Posterior vena cava (tissue), 2 donors: ENCODE measurements around the gene TUBA4B. TPM values are rescaled to one million over a fixed set of nuclear protein-coding genes. Genes with fewer than 3 reads are reported as not detected.

Source experiments
- DNase-seq: peaks from one replicate; pipeline ENCODE4 v3.0.0-alpha.2; 2020; ENCODE audit warnings: low spot score
- intact Hi-C, 2 donors: fragments of 100-400 bp; cut with DNase I; formaldehyde crosslinking; loops; one replicate each; pipeline versions ENCODE4 v1.14.1 to v1.14.2; 2022 to 2023
- total RNA-seq, 2 donors: library from RNA; stranded (reverse); fragmentation: NEBNext Ultra II Directional; extraction: Animal tissue kit (Norgen Biotek cat#: 25700); gene quantifications; one replicate each; pipeline ENCODE4 v1.2.1, GENCODE V29; 2021
- donor health status: DM: yes; HTN: yes; CAD: no.
- donor health status: DM: yes; HTN: yes; CAD: no.

TUBA4B gene
- total RNA-seq, 2 donors from 2014 or later = not detected

DNA sequence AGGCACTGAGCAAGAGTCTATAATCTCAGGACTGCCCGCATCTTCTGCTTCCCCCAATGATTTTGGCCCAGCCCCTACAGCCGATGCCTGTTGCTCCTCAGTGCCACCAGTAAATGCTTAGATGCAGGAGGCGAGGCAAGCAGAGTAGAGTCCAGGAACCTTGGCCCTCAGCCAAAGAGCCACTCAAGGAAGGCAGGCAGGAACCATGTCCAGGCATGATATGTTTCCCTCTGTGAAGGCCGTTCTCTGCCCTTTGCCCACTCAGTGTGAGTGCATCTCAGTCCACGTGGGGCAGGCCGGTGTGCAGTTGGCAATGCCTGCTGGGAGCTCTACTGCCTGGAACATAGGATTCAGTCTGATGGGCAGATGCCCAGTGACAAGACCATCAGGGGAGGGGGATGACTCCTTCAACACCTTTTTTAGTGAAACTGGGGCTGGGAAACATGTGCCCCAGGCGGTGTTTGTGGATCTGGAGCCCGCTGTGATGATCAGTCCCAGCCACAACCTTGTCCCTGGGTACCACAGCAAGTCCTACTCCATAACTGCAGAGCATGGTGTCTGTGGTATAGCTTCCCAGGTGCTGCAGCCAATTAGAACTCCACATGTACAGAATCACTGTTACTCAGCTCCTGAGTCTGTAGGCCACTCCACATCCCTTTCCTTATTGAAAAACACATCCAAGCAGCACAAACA is 16.5 kb downstream of the TUBA4B start:
- intact Hi-C loops = no loop called here
- DNase-seq = no peak

DNA sequence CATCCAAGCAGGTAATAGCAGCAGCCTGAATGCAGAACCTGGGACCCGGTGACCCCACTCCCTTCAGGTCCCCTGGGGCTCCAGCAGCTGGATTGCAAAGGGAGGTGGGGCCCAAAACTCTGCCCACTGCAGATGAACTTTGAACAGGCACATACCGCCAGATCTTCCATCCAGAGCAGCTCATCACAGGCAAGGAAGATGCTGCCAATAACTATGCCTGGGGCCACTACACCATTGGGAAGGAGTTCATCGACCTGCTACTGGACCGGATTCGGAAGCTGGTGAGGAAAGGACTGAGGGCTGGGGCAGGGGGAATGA is 17.0 kb downstream of the TUBA4B start:
- DNase-seq = no peak
- intact Hi-C loops = no loop called here

DNA sequence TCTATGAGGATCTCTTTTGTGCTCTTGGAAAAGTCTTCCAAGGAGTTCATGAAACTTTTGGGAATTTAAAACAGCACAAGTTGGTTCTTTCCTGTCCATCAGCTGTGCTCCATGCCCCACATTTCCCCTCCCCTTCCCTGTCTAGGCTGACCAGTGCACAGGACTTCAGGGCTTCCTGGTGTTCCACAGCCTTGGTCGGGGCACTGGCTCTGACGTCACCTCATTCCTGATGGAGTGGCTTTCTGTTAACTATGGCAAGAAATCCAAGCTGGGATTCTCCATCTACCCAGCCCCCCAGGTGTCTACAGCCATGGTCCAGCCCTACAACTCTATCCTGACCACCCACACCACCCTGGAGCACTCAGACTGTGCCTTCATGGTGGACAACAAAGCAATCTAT is 18.0 kb downstream of the TUBA4B start:
- no peak for DNase-seq
- intact Hi-C loops = no loop called here

DNA sequence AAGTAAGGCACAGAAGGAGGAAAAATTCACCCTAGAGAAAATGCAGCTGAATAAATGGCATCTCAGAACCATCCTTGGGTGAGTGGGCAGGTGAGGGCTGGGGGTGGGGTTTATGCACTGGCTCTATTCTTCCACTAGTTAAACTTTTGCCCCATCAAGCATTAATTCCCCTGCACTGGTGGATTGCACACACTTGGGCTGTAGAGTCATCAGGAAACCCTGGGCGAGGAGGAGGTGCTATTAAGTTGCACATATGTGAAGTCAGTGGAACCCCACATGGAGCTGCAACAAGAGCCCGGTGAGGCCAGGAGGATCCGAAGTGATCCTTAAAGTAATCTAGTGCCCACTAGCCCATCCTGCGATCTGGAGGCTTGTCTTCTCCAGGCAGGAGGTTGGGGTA is 19.3 kb downstream of the TUBA4B start:
- intact Hi-C loops = no loop called here
- no peak for DNase-seq

DNA sequence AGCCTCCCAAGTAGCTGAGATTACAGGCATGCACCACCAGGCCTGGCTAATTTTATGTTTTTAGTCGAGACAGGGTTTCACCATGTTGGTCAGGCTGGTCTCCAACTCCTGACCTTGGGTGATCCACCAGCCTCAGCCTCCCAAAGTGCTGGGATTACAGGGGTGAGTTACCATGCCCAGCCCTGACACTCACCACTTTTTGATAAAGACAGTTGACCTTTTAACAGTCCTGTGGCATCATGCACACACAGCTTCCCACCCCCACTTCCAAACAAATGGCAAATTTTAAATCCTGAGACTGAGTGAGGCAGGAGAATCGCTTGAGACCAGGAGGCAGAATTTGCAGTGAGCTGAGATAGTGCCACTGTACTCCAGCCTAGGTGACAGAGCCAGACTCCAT is 20.0 kb downstream of the TUBA4B start:
- no peak for DNase-seq
- intact Hi-C loops = no loop called here

DNA sequence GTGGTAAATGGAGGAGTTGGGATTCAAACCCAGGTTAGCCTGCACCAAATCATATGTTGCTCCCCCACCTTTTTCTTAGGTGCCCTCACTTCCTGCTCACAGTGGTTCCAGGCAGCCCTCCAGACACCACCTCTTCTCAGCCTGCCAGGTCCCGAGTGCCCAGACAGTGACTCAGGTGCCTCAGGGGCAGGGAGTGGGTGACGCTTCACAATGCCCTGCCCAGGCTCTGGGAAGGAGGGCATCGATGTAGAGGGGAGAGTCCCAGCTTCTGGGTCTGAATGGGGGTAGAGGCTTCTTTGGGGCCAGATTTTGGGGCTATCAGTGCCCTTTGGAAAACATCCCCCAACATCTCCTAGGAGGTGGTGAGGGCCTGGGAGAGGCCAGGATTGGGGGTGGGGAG is 20.9 kb downstream of the TUBA4B start:
- DNase-seq = no peak
- intact Hi-C loops = no loop called here

DNA sequence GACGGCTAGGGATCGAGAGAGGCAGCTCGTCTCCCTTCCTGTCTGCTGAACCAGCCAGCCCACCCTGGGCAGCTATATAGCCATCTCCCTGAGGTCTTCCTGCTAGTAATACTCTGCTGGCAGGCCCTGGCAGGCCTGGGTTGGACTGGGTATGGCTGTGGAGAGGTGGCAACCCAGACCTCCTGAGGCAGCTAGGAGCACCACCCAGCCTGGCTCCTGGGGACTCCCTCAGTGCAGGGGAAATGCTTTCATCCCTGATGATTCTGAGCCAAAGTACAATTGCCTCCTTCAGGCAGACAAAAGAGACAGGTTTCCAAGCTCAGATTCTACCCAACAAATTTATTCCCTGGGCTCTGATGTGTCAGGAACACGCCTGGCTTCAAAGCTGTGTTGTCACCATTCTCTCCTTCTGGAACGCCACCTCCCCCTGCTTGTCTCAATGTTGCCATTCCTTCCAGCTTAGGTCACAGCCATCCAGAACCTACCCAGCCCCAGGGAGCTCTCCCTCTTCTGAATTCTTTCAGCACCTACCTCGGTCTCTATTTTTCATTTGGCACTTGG is 21.4 kb downstream of the TUBA4B start:
- intact Hi-C loops = no loop called here
- DNase-seq = no peak

DNA sequence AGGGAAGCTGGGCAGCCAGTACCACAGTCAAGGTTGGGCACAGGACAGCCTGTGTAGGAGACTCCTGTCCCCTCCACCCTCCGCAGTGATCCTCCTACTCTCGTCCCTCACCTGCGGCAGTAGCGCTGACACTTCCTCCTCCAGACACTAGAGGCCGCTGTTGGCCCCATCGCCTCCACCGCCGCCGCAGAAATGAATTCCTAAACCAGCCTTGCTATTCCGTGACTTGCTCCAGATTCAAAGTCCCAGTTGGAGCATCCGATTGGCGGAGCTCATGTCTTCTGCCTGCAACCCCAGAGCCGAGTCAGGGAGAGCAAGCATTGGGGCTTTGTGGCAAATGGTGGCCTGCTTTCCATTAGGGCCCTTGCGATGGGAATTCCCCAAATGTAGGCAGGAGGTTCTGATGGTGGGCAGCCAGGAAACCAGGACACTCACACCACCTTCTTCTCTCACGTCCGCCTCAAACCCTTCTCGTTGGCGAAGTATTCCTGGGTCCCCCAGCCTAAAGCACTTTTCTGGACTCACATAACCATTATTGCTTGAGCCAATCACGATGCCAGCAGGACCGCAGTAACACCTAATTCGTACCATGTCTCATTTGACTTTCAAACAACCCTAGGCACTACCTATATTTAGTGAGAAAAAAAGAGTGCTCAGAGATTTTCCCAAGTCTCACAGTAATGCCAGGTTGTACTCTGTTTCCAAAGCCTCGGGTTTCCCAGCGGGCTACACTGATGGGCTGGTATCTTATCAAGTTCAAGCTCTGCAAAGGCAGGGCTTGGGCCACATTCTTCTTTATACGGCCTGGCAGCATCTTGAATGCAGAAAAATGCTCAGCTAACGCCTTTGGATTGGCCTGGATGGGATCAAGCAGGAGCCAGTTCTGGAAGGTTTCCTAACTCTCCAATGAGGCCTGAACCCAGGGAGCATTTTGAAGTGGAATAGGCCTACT is 24.9 kb downstream of the TUBA4B start:
- intact Hi-C loops = loop anchor here in 1 of 2 donors (2.0 kb wide), 1 partner anchor 17 kb away; no protein-coding TSS in a partner anchor
- DNase-seq = peak; percentile 90

DNA sequence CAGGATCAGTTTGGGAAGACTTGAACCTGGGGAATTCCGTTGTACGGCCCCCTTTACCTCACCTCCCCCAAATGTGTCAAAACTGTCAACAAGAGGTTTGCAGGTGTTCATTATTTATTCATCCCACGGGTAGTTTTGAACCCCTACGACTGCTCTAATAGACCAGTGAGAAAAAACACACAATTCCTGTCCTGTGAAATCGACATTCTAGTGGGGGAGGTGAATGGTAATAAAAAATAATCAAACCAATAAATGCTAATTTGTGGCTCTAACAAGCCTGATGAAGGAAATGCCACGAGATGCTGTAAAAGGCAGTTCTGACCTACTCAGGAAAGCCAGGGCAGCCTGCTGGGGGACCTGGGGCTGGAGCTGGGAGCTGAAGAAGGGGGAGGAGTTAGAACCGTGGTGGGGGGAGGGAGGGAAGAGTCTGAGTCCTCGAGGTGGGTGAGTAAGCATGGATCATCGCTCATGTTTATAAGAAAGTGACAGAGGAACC is 25.7 kb downstream of the TUBA4B start:
- no peak for DNase-seq
- intact Hi-C loops = loop anchor here in 1 of 2 donors (2.0 kb wide), 1 partner anchor 16 kb away; no protein-coding TSS in a partner anchor

DNA sequence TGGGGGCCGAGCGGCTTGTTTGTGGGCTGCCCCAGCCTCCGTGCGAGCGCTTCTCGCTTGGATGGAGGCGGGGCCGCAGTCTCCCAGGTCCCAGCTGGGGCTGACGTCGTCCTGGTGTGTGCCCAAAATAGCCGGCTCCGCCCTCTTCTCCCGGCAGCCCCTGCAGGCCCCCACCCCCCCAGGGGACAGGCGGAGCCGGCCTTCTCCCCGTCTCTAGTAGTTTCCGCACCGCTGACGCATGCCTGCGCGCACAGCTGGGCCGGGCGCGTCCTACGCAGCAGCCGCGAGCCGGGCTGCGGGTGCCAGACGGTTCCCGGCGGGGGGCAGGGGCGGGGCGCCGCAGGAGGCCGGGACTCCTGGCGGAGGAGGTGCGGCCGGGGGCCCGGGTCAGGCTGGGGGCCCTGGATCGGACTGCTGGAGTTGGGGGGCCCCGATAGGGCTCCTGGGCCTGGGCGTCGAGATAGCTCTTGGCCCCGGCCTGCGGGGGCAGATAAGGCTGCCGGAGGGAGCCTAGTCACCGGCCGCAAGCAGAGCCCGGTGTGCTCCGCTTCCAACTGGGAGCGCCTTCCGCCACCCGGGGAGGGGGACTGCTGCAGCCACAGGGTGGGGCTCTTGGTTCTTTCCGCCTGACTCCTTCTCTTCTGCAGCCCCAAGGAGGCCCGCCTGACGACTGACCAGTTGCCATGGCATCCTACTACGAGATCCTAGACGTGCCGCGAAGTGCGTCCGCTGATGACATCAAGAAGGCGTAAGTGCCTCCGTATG is 26.3 kb downstream of the TUBA4B start, which contains the start of gene DNAJB2:
Gene DNAJB2 (plus strand): TSS at position 216 of the 765 bp plus-strand sequence. CDS start 468 bp downstream, at position 684.
- DNase-seq = peak; percentile 100
- intact Hi-C loops = loop anchor here in 1 of 2 donors (2.0 kb wide), 1 partner anchor 15 kb away; no protein-coding TSS in a partner anchor

DNA sequence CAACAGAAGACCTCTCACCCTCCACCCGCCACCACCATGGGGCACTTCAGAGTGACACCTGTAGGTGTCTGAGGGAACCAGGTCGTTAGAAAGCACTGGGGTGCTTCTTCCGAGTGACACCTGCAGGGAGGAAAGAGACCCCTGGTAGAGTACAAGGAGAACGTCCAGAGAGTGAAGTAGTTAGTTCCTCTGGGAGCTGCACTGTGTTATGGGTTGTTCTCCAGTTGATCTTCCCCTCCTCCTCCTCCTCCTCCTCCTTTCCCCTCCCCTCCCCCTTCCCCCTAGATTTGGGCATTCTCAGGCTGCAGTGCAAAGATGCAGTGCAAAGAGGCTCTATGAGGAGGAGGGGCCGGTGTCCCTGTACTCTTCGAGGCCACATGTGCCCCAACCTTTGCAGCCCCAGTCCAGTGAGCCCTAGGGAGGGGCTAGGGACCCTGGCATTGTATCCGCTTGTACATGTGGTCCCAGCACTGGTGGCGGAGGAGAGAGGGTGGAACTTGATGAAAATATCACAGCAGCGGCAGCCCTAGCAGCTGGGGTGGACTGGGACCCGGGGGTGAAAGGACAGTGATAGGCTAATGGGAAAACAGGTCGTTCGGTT is 27.0 kb downstream of the TUBA4B start:
- peak; percentile 72 for DNase-seq
- intact Hi-C loops = loop anchor here in 1 of 2 donors (2.0 kb wide), 1 partner anchor 15 kb away; no protein-coding TSS in a partner anchor

DNA sequence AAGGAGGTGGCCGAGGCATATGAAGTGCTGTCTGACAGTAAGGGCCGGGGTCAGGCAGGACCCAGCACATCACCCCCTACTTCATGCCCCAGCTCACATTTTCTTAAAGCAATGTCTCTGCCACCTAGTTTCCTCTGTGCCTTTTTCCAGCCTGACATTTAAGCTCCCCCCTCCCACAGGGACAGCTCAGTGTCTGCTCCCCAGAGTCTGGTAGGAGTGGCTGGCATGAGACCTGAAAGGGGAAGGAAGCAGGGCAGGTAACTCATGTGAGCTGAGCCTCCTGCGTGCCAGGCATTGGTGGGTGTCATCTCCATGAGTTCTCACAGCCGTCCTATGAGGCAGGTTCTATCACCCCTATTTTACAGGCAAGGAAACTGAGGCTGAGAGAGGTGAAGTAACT is 27.6 kb downstream of the TUBA4B start:
- intact Hi-C loops = no loop called here
- DNase-seq = peak; percentile 29

DNA sequence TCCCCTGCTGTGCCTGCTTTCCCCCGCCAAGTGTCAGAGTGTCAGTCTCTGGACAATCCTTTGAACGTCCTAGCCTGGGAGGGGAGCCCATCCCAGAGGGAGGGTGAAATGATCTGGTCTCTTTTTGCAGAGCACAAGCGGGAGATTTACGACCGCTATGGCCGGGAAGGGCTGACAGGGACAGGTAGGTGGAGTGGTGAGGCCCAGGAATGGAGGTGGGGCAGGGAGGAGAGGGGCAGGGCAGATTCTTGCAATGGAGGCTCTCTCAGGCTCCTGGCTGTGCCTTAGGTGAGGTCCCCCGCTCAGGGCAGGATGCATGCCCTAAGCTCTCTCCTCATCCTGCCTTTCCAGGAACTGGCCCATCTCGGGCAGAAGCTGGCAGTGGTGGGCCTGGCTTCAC is 28.5 kb downstream of the TUBA4B start:
- DNase-seq = peak; percentile 59
- intact Hi-C loops = no loop called here

DNA sequence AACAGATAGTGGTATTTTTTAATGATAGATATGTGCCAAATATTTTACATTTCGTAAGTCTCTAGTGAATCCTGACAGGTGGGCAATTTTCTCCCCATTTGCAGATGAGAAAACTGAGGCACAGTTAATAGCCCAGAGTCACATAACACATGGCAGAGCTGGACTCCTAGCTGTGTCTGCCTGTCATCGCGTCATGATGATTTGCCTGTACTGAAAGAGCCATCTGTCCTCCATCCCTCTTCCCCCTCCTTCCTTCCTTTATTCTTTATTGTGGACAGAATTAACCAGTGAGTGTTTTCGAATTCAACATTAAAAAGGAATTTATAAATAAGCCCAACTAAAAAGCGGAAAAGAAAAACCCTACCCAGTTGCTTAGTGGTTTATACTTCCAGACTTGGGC is 29.3 kb downstream of the TUBA4B start:
- no peak for DNase-seq
- intact Hi-C loops = no loop called here

DNA sequence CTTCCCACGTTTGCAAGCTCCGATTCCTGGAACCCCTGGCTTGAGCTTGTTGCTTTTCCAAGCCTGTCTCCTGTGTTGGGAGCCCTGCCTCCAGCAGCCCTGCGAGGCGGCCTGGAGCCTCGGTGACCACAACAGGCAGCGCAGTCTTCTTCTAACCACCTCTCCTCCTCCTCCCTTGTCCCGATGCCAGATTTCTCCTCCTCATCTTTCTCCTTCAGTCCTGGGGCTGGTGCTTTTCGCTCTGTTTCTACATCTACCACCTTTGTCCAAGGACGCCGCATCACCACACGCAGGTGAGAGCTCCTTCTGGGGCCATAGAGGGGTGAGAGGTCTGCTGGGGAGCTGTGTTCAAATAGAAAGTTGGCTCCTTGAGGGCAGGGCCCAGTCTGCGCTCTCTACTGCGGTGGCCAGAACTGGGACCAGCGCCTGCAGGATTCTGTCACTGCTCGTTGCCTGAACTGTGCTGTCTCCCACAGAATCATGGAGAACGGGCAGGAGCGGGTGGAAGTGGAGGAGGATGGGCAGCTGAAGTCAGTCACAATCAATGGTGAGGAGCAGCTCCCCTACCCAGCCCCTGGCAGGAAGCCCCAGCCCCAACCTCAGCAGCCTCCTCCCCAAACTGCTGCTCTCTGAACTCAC is 30.0 kb downstream of the TUBA4B start:
- intact Hi-C loops = no loop called here
- peak; percentile 71 for DNase-seq

DNA sequence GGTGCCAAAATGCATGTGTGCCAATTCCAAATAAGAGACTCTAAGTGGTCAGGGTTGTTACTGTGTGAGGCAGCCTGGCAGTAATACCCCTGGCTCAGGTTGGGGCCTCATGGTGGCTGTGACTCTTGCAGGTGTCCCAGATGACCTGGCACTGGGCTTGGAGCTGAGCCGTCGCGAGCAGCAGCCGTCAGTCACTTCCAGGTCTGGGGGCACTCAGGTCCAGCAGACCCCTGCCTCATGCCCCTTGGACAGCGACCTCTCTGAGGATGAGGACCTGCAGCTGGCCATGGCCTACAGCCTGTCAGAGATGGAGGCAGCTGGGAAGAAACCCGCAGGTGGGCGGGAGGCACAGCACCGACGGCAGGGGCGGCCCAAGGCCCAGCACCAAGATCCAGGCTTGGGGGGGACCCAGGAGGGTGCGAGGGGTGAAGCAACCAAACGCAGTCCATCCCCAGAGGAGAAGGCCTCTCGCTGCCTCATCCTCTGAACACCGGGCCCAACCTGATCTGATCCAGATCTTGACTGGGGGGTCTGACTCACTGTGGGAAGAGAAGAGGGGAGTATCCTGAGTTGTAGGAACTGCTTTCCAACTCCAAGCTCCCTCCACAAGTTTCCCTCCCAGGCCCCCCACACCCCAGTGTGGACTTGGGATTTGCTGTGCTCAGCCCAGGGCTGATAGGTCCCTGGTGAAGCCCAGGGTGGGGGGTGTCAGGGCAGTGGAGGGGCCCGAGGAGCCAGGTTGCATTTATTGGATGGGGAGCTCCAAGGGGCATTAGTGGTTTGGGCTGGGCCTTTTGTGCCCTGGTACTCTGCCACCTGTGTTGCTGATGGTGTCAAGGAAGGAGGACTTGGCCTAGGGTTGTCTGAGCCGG is 31.7 kb downstream of the TUBA4B start:
- DNase-seq = peak; percentile 80
- intact Hi-C loops = no loop called here

DNA sequence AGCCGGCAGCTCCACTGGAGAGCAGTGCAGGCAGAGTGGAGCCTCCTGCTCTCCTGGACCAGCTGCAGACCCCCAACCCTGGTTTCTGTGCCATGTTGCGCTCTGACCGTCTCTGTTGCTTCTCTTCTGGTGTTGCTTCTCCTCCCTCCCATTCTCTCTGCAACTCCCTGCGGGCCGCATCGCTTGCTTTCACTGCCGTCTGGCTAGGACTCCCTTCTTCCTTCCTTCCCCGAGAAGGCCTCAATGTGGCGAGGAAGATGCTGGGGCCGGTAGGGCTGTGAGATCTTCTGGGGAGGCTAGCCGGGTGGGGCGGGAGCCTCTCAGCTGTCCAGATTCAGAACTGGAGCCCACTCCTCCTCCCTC is 32.3 kb downstream of the TUBA4B start:
- intact Hi-C loops = no loop called here
- DNase-seq = no peak
